Lower leg skin (tissue), 3 donors: ENCODE data around the gene CCKAR.
"Not testable (repeated sequence)": the region's sequence is repeated elsewhere in the genome, so short reads cannot be mapped to it uniquely, and the experiment has no call there.

Experiments used
- CTCF ChIP-seq, 3 donors: fragments of 450-650 bp; IDR thresholded peaks; one replicate each; pipeline ENCODE4 v1.5.1; 2016; ENCODE audit warnings: antibody characterized with exemption in 3 of 3, mild to moderate bottlenecking in 3 of 3, moderate library complexity in 2 of 3
- POLR2A ChIP-seq, 2 donors: fragments of 450-650 bp; IDR thresholded peaks; one replicate each; pipeline ENCODE4 v1.6.1; 2016 to 2017; ENCODE audit warnings: antibody characterized with exemption in 2 of 2, mild to moderate bottlenecking in 1 of 2, moderate library complexity in 1 of 2

GRCh38 chr4:26500565-26500999 is 10.3 kb upstream of the CCKAR start:
- TF ChIP-seq POLR2A, CTCF (IDR thresholded peaks at IDR 0.05): not testable (repeated sequence)
